Endothelial cell (in vitro differentiated cells): Measurements from ENCODE around the gene GBX2. TPM values are rescaled to one million over a fixed set of nuclear protein-coding genes. Genes with fewer than 3 reads are reported as not detected.

Experiments used
- DNase-seq: peaks from one replicate; pipeline ENCODE4 v3.0.0; 2021; ENCODE audit warnings: low spot score
- H3K27ac Mint-ChIP-seq: one replicate; pipeline ENCODE4 v1.8.0; 2021; ENCODE audit warnings: mixed read lengths, inconsistent platforms; ENCODE audit not compliant: unreplicated experiment
- H3K27me3 Mint-ChIP-seq: one replicate; pipeline ENCODE4 v1.8.0; 2021; ENCODE audit warnings: mild to moderate bottlenecking, moderate library complexity, mixed read lengths, inconsistent platforms; ENCODE audit not compliant: unreplicated experiment
- H3K36me3 Mint-ChIP-seq: one replicate; pipeline ENCODE4 v1.8.0; 2021; ENCODE audit warnings: mild to moderate bottlenecking, low read depth, mixed read lengths, inconsistent platforms; ENCODE audit not compliant: unreplicated experiment
- H3K4me1 Mint-ChIP-seq: one replicate; pipeline ENCODE4 v1.8.0; 2021; ENCODE audit warnings: mild to moderate bottlenecking, mixed read lengths, inconsistent platforms; ENCODE audit not compliant: unreplicated experiment
- H3K4me3 Mint-ChIP-seq: one replicate; pipeline ENCODE4 v1.8.0; 2021; ENCODE audit warnings: mild to moderate bottlenecking, mixed read lengths, inconsistent platforms; ENCODE audit not compliant: unreplicated experiment
- H3K9me3 Mint-ChIP-seq: one replicate; pipeline ENCODE4 v1.8.0; 2021; ENCODE audit warnings: mixed read lengths, inconsistent platforms; ENCODE audit not compliant: unreplicated experiment
- total RNA-seq: library from RNA; stranded (reverse); fragmentation: NEBNext Ultra II Directional; extraction: Animal tissue kit (Norgen Biotek cat#: 25700); gene quantifications from one replicate; pipeline ENCODE4 v1.2.1, GENCODE V29; 2021; ENCODE audit not compliant: unreplicated experiment
- TF ChIP-seq, protein P1 (sequence below): fragments of 200-600 bp; sonication (generic); IDR thresholded peaks from one replicate; pipeline ENCODE4 v1.5.0; 2021; ENCODE audit warnings: antibody characterized with exemption; ENCODE audit not compliant: unreplicated experiment

The GBX2 gene
- total RNA-seq, 1 donor from 2014 or later = 3.5 TPM

GRCh38 chr2:236117401-236117800 is 50.8 kb downstream of the GBX2 start:
- Mint-ChIP-seq H3K27me3 (peaks cover 12% of the 10 kb centered on the region), H3K4me3 (no peak overlapping the region), H3K9me3 (no peaks in the 10 kb centered on the region), H3K27ac (no peak overlapping the region), H3K4me1 (peaks cover 22% of the 10 kb centered on the region), H3K36me3 (peaks cover under 1% of the 10 kb centered on the region)
- DNase-seq = no peak
- TF ChIP-seq, protein P1, sequence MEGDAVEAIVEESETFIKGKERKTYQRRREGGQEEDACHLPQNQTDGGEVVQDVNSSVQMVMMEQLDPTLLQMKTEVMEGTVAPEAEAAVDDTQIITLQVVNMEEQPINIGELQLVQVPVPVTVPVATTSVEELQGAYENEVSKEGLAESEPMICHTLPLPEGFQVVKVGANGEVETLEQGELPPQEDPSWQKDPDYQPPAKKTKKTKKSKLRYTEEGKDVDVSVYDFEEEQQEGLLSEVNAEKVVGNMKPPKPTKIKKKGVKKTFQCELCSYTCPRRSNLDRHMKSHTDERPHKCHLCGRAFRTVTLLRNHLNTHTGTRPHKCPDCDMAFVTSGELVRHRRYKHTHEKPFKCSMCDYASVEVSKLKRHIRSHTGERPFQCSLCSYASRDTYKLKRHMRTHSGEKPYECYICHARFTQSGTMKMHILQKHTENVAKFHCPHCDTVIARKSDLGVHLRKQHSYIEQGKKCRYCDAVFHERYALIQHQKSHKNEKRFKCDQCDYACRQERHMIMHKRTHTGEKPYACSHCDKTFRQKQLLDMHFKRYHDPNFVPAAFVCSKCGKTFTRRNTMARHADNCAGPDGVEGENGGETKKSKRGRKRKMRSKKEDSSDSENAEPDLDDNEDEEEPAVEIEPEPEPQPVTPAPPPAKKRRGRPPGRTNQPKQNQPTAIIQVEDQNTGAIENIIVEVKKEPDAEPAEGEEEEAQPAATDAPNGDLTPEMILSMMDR = no peak

Other genes starting within 250 kb of the GBX2 start
- gene ASB18, start 96.0 kb upstream of the GBX2 start, total RNA-seq = not detected